ENCODE data around the gene TMEM74B.
"Not testable (repeated sequence)": the region's sequence is repeated elsewhere in the genome, so short reads cannot be mapped to it uniquely, and the experiment has no call there.

The TMEM74B gene

DNA sequence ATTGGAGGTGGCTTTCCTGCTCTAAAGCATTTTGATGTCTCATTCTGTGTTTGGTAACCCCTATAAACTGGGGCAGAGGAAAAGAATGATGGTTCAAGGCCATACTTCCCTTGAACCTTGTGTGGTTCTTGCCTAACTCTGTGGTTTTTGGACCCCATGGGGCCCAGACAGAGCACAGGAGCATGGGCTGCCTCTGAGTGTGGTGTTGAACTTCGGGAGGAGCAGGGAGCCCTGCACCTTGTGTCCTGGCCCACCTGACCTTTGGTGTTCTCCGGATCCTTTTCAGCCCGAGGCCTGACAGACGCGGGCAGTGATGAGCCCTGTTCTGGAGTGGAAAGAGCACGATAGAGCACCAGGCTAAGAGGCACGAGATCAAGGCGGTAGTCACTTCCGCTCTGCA lies 18.8 kb downstream of the TMEM74B start:
- H3K4me3 Mint-ChIP-seq = no peak overlapping the region
- H3K9me3 Mint-ChIP-seq = no peaks in the 10 kb centered on the region
- peaks cover 63% of the 10 kb centered on the region for H3K36me3 Mint-ChIP-seq (ENCODE audit: insufficient read depth)
- no peaks in the 10 kb centered on the region for H3K27me3 Mint-ChIP-seq
- H3K27ac Mint-ChIP-seq (ENCODE audit: low read depth) = peak overlapping the region; percentile 29
- ATAC-seq (replicated peaks; ENCODE audit: extremely low read depth, poor library complexity, severe bottlenecking) (no peak), DNase-seq (ENCODE audit: low spot score in 2 of 2) (no peak)
- peaks cover 6% of the 10 kb centered on the region for H3K4me1 Mint-ChIP-seq

DNA sequence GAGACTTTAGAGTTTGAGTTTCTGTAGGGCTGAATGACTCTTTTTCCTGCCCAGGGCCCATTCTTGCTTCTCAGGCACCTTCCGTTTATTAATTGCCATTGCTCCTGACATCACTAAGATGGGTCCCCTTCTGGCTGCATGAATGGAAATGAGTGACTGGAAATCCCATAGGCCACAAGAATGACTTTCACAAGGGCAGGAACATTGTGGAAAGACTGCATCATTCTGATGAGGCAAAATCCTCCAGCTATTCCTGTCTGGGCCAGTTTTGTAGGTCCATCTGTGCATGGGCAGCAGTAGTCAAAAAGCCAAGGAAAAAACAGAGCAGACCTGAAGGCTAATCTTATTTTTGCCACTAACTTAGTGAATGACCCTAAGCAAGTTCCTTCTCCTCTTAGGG lies 19.3 kb downstream of the TMEM74B start:
- no peak for DNase-seq (ENCODE audit: low spot score in 2 of 2)
- Mint-ChIP-seq H3K27ac (ENCODE audit: low read depth) (no peak overlapping the region), H3K4me3 (no peak overlapping the region), H3K36me3 (ENCODE audit: insufficient read depth) (peaks cover 66% of the 10 kb centered on the region), H3K27me3 (no peaks in the 10 kb centered on the region), H3K9me3 (no peaks in the 10 kb centered on the region), H3K4me1 (peaks cover 6% of the 10 kb centered on the region)
- no peak for ATAC-seq (replicated peaks; ENCODE audit: extremely low read depth, poor library complexity, severe bottlenecking)

DNA sequence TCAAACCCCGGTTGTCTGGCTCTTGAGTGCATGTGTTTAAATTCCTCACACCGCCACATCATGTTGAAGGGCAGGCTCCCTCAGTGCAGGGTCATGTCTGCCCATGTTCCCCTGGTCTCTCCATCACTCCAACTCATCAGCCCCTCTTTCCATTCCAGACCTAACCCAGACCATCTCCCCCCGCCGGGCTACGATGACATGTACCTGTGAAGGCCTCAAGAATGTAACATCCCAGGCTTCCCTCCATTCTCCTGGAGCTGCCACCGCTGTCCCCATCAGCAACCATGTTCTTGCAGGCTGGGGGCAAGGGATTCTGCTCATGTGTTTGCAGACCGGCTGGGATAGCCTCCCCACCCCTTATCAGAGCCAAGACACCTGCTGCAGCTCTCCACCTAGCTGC lies 19.9 kb downstream of the TMEM74B start:
- no peak overlapping the region for H3K27ac Mint-ChIP-seq (ENCODE audit: low read depth)
- ATAC-seq (replicated peaks; ENCODE audit: extremely low read depth, poor library complexity, severe bottlenecking) = no peak
- H3K27me3 Mint-ChIP-seq = no peaks in the 10 kb centered on the region
- H3K9me3 Mint-ChIP-seq = no peaks in the 10 kb centered on the region
- H3K36me3 Mint-ChIP-seq (ENCODE audit: insufficient read depth) = peaks cover 68% of the 10 kb centered on the region
- H3K4me1 Mint-ChIP-seq = peaks cover 6% of the 10 kb centered on the region
- no peak overlapping the region for H3K4me3 Mint-ChIP-seq
- no peak for DNase-seq (ENCODE audit: low spot score in 2 of 2)

DNA sequence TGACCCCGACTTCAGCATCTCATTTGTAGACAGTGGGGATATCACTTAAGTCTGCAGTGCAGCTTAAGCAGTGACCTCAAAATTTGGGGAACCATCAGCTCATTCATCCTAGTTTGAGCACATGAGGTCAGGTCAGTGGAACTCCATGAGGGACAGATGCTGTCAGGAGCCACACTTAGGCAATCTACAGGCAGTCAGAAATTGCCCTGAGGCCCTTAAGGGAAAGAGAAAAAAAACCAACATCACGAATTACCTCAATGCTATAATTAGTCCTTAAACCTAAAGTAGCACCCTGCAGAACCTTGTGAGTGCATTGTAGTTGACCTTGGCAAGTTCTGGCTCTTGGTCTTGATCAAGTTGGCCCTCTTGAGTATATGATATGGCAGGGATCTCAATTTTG lies 21.1 kb downstream of the TMEM74B start:
- no peaks in the 10 kb centered on the region for H3K9me3 Mint-ChIP-seq
- H3K4me3 Mint-ChIP-seq = no peak overlapping the region
- no peak for ATAC-seq (replicated peaks; ENCODE audit: extremely low read depth, poor library complexity, severe bottlenecking)
- H3K4me1 Mint-ChIP-seq = peaks cover 6% of the 10 kb centered on the region
- H3K27ac Mint-ChIP-seq (ENCODE audit: low read depth) = no peak overlapping the region
- DNase-seq (ENCODE audit: low spot score in 2 of 2) = no peak
- H3K36me3 Mint-ChIP-seq (ENCODE audit: insufficient read depth) = peaks cover 65% of the 10 kb centered on the region
- H3K27me3 Mint-ChIP-seq = no peaks in the 10 kb centered on the region

DNA sequence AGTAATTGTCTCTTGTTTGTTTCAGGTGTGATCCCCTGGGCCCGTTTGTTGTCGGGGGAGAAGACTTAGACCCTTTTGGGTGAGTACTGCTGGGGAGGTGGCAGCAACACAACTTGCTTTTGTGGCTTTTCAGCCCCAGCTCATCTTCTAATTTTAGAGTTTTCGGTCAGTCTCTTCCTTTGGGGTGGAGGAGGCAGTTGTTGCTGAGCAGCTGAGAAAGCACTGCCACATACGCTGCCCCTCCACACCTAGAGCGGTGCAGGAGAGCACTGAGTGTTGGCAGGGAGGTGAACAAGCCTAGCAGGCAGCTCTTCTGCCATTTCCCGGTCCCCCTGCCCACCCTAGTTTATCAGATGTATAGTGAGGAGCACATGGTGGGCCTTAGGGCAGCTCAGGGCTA lies 21.7 kb downstream of the TMEM74B start:
- no peak overlapping the region for H3K4me3 Mint-ChIP-seq
- peaks cover 6% of the 10 kb centered on the region for H3K4me1 Mint-ChIP-seq
- H3K27me3 Mint-ChIP-seq = no peaks in the 10 kb centered on the region
- ATAC-seq (replicated peaks; ENCODE audit: extremely low read depth, poor library complexity, severe bottlenecking) (no peak), DNase-seq (ENCODE audit: low spot score in 2 of 2) (no peak)
- peaks cover 59% of the 10 kb centered on the region for H3K36me3 Mint-ChIP-seq (ENCODE audit: insufficient read depth)
- H3K27ac Mint-ChIP-seq (ENCODE audit: low read depth) = no peak overlapping the region
- H3K9me3 Mint-ChIP-seq = no peaks in the 10 kb centered on the region

DNA sequence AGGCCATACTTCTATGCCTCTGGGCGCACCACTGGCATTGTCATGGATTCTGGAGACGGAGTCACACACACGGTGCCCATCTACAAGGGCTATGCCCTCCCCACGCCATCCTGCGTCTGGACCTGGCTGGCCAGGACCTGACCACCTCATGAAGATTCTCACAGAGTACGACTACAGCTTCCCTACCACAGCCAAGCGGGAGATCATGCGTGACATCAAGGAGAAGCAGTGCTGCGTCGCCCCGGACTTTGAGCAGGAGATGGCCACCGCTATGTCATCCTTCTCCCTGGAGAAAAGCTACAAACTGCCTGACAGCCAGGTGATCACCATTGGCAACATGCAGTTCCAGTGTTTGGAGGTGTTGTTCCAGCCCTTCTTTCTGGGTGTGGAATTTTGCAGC lies 23.8 kb downstream of the TMEM74B start:
- Mint-ChIP-seq H3K27me3 (no peaks in the 10 kb centered on the region), H3K27ac (ENCODE audit: low read depth) (no peak overlapping the region), H3K4me1 (peaks cover 6% of the 10 kb centered on the region), H3K4me3 (no peak overlapping the region), H3K36me3 (ENCODE audit: insufficient read depth) (peaks cover 45% of the 10 kb centered on the region), H3K9me3 (no peaks in the 10 kb centered on the region)
- DNase-seq (ENCODE audit: low spot score in 2 of 2) = no peak
- no peak for ATAC-seq (replicated peaks; ENCODE audit: extremely low read depth, poor library complexity, severe bottlenecking)

DNA sequence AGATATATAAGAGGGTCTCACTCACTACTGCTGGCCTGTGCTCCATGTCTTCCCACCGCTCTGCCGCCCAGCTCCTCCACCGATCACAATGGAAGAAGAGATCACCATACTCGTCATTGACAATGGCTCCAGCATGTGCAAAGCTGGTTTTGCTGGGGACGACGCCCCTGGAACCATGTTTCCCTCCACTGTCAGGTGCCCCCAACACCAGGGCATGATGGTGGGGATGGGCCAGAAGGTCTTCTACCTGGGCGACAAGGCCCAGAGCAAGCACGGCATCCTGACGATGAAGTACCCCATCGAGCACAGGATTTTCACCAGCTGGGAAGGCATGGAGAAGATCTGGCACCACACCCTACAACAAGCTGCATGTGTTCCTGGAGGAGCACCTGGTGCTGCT lies 24.3 kb downstream of the TMEM74B start:
- no peak for DNase-seq (ENCODE audit: low spot score in 2 of 2)
- Mint-ChIP-seq H3K36me3 (ENCODE audit: insufficient read depth) (peaks cover 40% of the 10 kb centered on the region), H3K4me1 (peaks cover 6% of the 10 kb centered on the region), H3K4me3 (no peak overlapping the region), H3K9me3 (no peaks in the 10 kb centered on the region), H3K27me3 (no peaks in the 10 kb centered on the region), H3K27ac (ENCODE audit: low read depth) (no peak overlapping the region)
- ATAC-seq (replicated peaks; ENCODE audit: extremely low read depth, poor library complexity, severe bottlenecking) = no peak

DNA sequence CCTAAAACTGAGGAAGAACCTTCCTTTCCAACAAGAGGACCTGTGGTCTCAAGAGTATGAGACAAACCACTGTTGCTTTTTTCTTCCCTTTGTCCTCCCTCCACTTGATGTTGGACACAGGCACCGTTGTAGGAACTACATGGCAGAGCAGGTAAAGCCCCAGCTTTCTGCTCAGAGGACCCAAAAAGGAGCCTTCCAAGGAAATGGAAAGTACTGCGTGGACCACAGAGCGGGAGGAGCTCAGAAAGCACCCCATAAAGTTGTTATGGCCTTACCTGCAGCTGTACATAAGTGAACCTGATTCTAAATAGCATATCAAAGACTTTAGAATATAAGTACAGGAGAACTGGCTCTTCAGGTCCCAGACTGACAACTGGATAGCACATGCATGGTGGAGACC lies 29.4 kb downstream of the TMEM74B start:
- DNase-seq (ENCODE audit: low spot score in 2 of 2) = no peak
- Mint-ChIP-seq H3K36me3 (ENCODE audit: insufficient read depth) (peaks cover 20% of the 10 kb centered on the region), H3K4me3 (no peak overlapping the region), H3K27ac (ENCODE audit: low read depth) (no peak overlapping the region), H3K4me1 (peaks cover 28% of the 10 kb centered on the region), H3K27me3 (no peaks in the 10 kb centered on the region), H3K9me3 (no peaks in the 10 kb centered on the region)
- no peak for ATAC-seq (replicated peaks; ENCODE audit: extremely low read depth, poor library complexity, severe bottlenecking)

DNA sequence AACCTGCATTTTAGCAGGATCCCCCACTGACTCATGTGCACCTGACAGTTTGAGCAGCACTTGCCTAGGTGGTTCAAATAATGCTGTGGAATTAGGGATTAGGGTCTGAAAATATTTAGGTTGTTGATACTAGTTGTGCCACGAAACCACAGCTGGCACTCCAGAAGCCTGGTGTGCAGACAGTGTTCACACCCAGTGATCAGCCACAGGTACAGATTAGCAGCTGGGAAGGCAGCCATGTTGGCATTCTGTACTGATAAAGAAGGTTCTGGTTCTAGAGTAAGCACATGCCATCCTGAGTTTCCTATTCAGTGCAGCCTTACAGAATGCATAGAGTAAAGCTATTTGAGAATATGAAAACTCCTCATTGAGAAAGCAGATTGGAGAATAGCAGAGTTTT lies 30.1 kb downstream of the TMEM74B start:
- Mint-ChIP-seq H3K27ac (ENCODE audit: low read depth) (no peak overlapping the region), H3K36me3 (ENCODE audit: insufficient read depth) (peaks cover 21% of the 10 kb centered on the region), H3K4me1 (peaks cover 28% of the 10 kb centered on the region), H3K9me3 (no peaks in the 10 kb centered on the region), H3K27me3 (no peaks in the 10 kb centered on the region), H3K4me3 (no peak overlapping the region)
- no peak for ATAC-seq (replicated peaks; ENCODE audit: extremely low read depth, poor library complexity, severe bottlenecking)
- DNase-seq (ENCODE audit: low spot score in 2 of 2) = no peak

DNA sequence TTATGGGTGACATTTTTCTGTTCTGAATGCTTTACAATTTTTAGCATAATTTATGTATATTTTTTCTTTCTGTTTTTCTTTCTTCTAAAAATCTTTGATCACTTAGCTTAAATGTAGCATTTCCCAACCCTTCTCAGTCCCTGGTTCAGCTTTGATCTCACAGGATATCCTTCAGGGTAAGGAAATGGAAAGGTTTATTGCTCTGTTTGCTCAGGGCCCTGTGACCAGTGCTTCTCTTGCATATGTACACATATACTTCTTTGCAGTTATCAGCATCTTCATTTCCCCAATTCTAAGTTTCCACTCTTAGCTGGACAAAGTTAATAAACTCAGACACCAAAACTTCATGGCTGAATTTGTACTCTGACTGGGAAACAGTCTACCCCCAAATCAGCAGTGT lies 30.6 kb downstream of the TMEM74B start:
- H3K27me3 Mint-ChIP-seq = no peaks in the 10 kb centered on the region
- no peaks in the 10 kb centered on the region for H3K9me3 Mint-ChIP-seq
- H3K4me1 Mint-ChIP-seq = peaks cover 28% of the 10 kb centered on the region
- no peak overlapping the region for H3K27ac Mint-ChIP-seq (ENCODE audit: low read depth)
- peaks cover 21% of the 10 kb centered on the region for H3K36me3 Mint-ChIP-seq (ENCODE audit: insufficient read depth)
- ATAC-seq (replicated peaks; ENCODE audit: extremely low read depth, poor library complexity, severe bottlenecking) (no peak), DNase-seq (ENCODE audit: low spot score in 2 of 2) (no peak)
- no peak overlapping the region for H3K4me3 Mint-ChIP-seq

DNA sequence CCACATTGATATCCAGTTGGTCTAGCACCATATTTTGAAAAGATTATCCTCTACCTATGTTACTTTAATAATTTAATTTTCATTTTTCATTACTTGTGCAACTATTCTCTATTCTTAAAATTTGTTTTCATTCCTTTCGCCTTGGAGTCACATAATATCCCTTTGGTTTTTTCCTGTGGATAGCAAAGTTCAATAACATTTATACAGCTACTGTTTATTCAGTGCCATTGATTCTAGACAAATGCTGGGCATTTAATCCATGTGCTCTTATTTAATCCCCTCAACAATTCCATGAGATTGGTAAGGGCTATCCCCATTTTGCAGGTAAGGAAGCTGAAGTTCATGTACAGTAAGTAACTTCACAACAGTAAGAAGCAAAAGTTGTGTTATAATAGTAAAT lies 33.8 kb downstream of the TMEM74B start:
- Mint-ChIP-seq H3K27ac (ENCODE audit: low read depth) (peak overlapping the region; percentile 38), H3K4me1 (peaks cover 43% of the 10 kb centered on the region), H3K27me3 (no peaks in the 10 kb centered on the region), H3K4me3 (no peak overlapping the region), H3K36me3 (ENCODE audit: insufficient read depth) (peaks cover 30% of the 10 kb centered on the region), H3K9me3 (no peaks in the 10 kb centered on the region)
- no peak for ATAC-seq (replicated peaks; ENCODE audit: extremely low read depth, poor library complexity, severe bottlenecking)
- no peak for DNase-seq (ENCODE audit: low spot score in 2 of 2)

DNA sequence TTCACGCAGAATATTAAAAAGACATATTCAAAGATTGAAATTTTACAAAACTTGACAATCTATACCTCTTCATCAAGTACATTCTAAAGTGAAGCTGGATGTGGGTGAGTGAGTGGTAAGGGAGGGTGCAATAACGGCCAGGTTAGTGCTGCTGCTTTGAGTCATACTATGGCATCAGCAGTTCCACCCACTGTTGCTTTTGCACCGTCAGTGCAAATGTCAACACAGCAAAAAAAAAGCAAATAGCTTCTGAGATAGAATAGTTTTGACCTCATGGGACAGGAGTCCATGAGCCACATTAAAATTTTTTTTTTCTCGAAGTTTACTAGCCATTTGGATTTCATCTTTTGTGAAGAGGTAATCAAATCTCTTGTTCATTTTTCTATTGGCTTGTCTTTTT lies 34.6 kb downstream of the TMEM74B start:
- DNase-seq (ENCODE audit: low spot score in 2 of 2) (no peak), ATAC-seq (replicated peaks; ENCODE audit: extremely low read depth, poor library complexity, severe bottlenecking) (peak; percentile 36)
- Mint-ChIP-seq H3K27ac (ENCODE audit: low read depth) (no peak overlapping the region), H3K27me3 (no peaks in the 10 kb centered on the region), H3K4me1 (peaks cover 43% of the 10 kb centered on the region), H3K4me3 (no peak overlapping the region), H3K36me3 (ENCODE audit: insufficient read depth) (peaks cover 33% of the 10 kb centered on the region), H3K9me3 (no peaks in the 10 kb centered on the region)

DNA sequence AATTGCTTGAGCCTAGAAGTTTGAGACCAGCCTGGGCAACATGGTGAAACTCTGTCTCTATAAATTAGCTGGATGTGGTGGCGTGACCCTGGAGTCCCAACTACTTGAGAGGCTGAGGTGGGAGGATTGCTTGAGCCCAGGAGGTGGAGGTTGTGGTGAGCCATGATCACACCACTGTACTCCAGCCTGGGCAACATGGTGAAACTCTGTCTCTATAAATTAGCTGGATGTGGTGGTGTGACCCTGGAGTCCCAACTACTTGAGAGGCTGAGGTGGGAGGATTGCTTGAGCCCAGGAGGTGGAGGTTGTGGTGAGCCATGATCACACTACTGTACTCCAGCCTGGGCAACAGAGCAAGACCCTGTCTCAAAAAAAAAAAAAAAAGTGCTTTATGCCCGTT lies 35.0 kb downstream of the TMEM74B start:
- not testable (repeated sequence) for H3K9me3 Mint-ChIP-seq; DNase-seq (ENCODE audit: low spot score in 2 of 2); ATAC-seq (replicated peaks; ENCODE audit: extremely low read depth, poor library complexity, severe bottlenecking); H3K27me3 Mint-ChIP-seq; H3K27ac Mint-ChIP-seq (ENCODE audit: low read depth); H3K4me3 Mint-ChIP-seq
- Mint-ChIP-seq H3K36me3 (ENCODE audit: insufficient read depth) (peaks cover 35% of the 10 kb centered on the region), H3K4me1 (peaks cover 44% of the 10 kb centered on the region)

DNA sequence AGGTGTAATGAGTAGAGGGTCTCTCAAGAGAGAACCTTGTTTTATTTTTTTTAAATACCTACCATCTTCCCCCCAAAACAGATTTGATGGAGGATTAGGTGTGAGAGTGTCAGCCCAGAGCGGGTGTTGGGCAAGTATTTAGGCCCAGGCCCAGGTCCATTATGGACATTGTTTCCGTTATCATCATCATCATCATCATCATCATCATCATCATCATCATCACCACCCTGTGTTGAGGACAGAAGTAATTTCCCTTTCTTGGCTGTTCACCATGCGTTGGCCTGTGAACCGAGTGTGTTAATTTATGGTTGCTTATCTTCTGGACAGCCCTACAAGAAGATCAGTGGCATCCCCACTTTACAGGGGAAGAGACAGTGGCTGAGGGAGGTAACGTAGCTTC lies 37.8 kb downstream of the TMEM74B start:
- Mint-ChIP-seq H3K4me1 (peaks cover 35% of the 10 kb centered on the region), H3K4me3 (no peak overlapping the region), H3K36me3 (ENCODE audit: insufficient read depth) (peaks cover 41% of the 10 kb centered on the region), H3K27me3 (no peaks in the 10 kb centered on the region), H3K9me3 (no peaks in the 10 kb centered on the region), H3K27ac (ENCODE audit: low read depth) (no peak overlapping the region)
- no peak for DNase-seq (ENCODE audit: low spot score in 2 of 2)
- ATAC-seq (replicated peaks; ENCODE audit: extremely low read depth, poor library complexity, severe bottlenecking) = no peak

All from central memory CD8-positive, alpha-beta T cell (primary cell).